GM18951 (cell line): Measurements from ENCODE around the gene HINT3.
A peak's percentile ranks its signal among the peaks of the same experiment; 100 is the strongest.
"Not testable (repeated sequence)": the region's sequence is repeated elsewhere in the genome, so short reads cannot be mapped to it uniquely, and the experiment has no call there.

Experiments
- POLR2A ChIP-seq: IDR thresholded peaks from 4 replicates; pipeline ENCODE4 v1.6.1; 2011; ENCODE audit warnings: mild to moderate bottlenecking; ENCODE audit not compliant: insufficient read length, insufficient read depth; ENCODE audit errors: extremely low read depth
- in situ Hi-C: fragments of 300-500 bp; cut with MboI; formaldehyde crosslinking; loops from one replicate; pipeline ENCODE4 v1.12.0; 2022; ENCODE audit warnings: low sequenced_read_pairs, mixed read lengths, inconsistent platforms; ENCODE audit not compliant: unreplicated experiment

Gene HINT3

GRCh38 chr6:125956506-125957390, at the start of gene HINT3:
HINT3 (plus strand) TSS chr6:125956770; CDS start chr6:125956978, 208 bp downstream.
- in situ Hi-C loops: no loop called here
- peak; percentile 74 for TF ChIP-seq POLR2A

- in situ Hi-C loops: no loop called here
- TF ChIP-seq POLR2A: no peak
These were observed 46.0 kb upstream of the HINT3 start for GRCh38 chr6:125910527-125910926.

GRCh38 chr6:125911051-125911451, 45.5 kb upstream of the HINT3 start:
- in situ Hi-C loops: not testable (repeated sequence)

GRCh38 chr6:125912430-125912829, 44.1 kb upstream of the HINT3 start:
- in situ Hi-C loops: not testable (repeated sequence)

- in situ Hi-C loops: no loop called here
These were observed 43.4 kb upstream of the HINT3 start for GRCh38 chr6:125913145-125913544.

GRCh38 chr6:125913864-125914351, 42.7 kb upstream of the HINT3 start:
- in situ Hi-C loops: no loop called here

More at GRCh38 chr6:125913145-125913544, 43.4 kb upstream of the HINT3 start:
- TF ChIP-seq POLR2A: no peak

GRCh38 chr6:125918230-125918629, 38.3 kb upstream of the HINT3 start:
- TF ChIP-seq POLR2A: no peak
- in situ Hi-C loops: no loop called here

More at GRCh38 chr6:125913864-125914351, 42.7 kb upstream of the HINT3 start:
- no peak for TF ChIP-seq POLR2A

- in situ Hi-C loops: no loop called here
- TF ChIP-seq POLR2A: peak; percentile 34
These were observed 37.6 kb upstream of the HINT3 start for GRCh38 chr6:125918681-125919566.

- TF ChIP-seq POLR2A: no peak
- in situ Hi-C loops: no loop called here
These were observed 37.0 kb upstream of the HINT3 start for GRCh38 chr6:125919618-125920017.

- in situ Hi-C loops: no loop called here
- TF ChIP-seq POLR2A: no peak
These were observed 34.2 kb upstream of the HINT3 start for GRCh38 chr6:125922322-125922860.

GRCh38 chr6:125923366-125923877, 33.1 kb upstream of the HINT3 start:
- TF ChIP-seq POLR2A: no peak
- in situ Hi-C loops: no loop called here

GRCh38 chr6:125924169-125924568, 32.4 kb upstream of the HINT3 start:
- in situ Hi-C loops: no loop called here

GRCh38 chr6:125924697-125925358, 31.7 kb upstream of the HINT3 start:
- in situ Hi-C loops: no loop called here
- no peak for TF ChIP-seq POLR2A

More at GRCh38 chr6:125924169-125924568, 32.4 kb upstream of the HINT3 start:
- no peak for TF ChIP-seq POLR2A

- in situ Hi-C loops: no loop called here
- no peak for TF ChIP-seq POLR2A
These were observed 29.9 kb upstream of the HINT3 start for GRCh38 chr6:125926711-125927110.
